Nephron (organoid): Measurements from ENCODE around the gene HOXB4.
"Not testable (repeated sequence)": the region's sequence is repeated elsewhere in the genome, so short reads cannot be mapped to it uniquely, and the experiment has no call there.

Source experiments
- H3K27ac Mint-ChIP-seq, 3 experiments: 2 replicates each; pipeline ENCODE4 v1.8.0; 2020; ENCODE audit warnings: mixed read lengths in 3 of 3, mild to moderate bottlenecking in 2 of 3, moderate library complexity in 1 of 3
- H3K27me3 Mint-ChIP-seq: 2 replicates; pipeline ENCODE4 v1.8.0; 2021; ENCODE audit warnings: low read depth, mild to moderate bottlenecking, moderate library complexity, mixed read lengths
- H3K36me3 Mint-ChIP-seq: 2 replicates; pipeline ENCODE4 v1.8.0; 2020; ENCODE audit warnings: low read depth, mixed read lengths
- H3K4me1 Mint-ChIP-seq: 2 replicates; pipeline ENCODE4 v1.8.0; 2020; ENCODE audit warnings: mixed read lengths
- H3K4me3 Mint-ChIP-seq, 3 experiments: 2 replicates each; pipeline ENCODE4 v1.8.0; 2020; ENCODE audit warnings: mild to moderate bottlenecking in 3 of 3, mixed read lengths in 3 of 3, moderate library complexity in 2 of 3
- H3K9me3 Mint-ChIP-seq: 2 replicates; pipeline ENCODE4 v1.8.0; 2020; ENCODE audit warnings: mixed read lengths
- TF ChIP-seq, protein P1 (sequence below), 3 experiments: fragments of 200-600 bp; sonication (generic); IDR thresholded peaks; one replicate each; pipeline ENCODE4 v1.5.0; 2021; ENCODE audit warnings: antibody characterized with exemption in 3 of 3; ENCODE audit not compliant: unreplicated experiment in 3 of 3

HOXB4 gene

DNA sequence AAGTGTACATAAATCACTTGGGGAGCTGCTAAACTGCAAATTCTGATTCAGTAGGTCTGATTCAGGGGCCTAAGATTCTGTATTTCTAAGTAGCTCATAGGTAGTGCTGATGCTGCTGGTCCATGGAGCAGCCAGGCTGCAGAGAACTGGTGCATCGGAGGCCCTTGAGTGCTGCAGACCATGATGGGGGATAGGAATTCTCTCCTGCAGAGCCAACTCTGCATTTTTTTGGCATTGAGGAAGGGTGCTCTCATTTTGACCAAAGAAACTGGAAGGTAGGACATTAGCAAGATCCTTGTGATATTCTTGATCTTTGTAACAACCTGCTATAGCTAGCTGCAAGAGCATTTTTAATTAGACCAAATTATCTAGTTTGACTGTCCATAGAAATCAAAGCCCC is 37.9 kb downstream of the HOXB4 start:
- Mint-ChIP-seq H3K9me3 (no peaks in the 10 kb centered on the region), H3K27me3 (peaks cover under 1% of the 10 kb centered on the region)

DNA sequence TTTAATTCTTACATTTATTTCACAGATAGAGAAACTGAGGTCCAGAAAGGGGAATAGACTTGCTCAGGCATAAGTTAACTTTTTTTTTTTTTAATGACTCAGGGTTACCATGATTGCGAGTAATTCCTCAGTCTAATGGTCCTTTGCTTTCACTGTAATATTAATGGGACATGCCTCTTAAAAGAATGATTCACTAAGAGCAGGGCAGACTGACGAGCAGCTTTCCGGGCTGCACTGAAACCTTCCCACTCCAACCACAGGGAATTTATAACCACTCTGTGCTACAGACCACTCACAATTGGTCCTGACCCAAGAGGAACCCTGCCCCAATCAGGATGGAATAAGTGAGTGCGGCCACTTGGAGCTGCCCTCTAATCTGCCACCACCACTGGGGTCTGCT is 39.0 kb downstream of the HOXB4 start:
- H3K9me3 Mint-ChIP-seq = no peaks in the 10 kb centered on the region
- peaks cover 7% of the 10 kb centered on the region for H3K27me3 Mint-ChIP-seq
- H3K27ac Mint-ChIP-seq = peak overlapping the region; percentile 84 to 99 (median 92)
- H3K4me1 Mint-ChIP-seq = peaks cover 41% of the 10 kb centered on the region
- TF ChIP-seq, protein P1, sequence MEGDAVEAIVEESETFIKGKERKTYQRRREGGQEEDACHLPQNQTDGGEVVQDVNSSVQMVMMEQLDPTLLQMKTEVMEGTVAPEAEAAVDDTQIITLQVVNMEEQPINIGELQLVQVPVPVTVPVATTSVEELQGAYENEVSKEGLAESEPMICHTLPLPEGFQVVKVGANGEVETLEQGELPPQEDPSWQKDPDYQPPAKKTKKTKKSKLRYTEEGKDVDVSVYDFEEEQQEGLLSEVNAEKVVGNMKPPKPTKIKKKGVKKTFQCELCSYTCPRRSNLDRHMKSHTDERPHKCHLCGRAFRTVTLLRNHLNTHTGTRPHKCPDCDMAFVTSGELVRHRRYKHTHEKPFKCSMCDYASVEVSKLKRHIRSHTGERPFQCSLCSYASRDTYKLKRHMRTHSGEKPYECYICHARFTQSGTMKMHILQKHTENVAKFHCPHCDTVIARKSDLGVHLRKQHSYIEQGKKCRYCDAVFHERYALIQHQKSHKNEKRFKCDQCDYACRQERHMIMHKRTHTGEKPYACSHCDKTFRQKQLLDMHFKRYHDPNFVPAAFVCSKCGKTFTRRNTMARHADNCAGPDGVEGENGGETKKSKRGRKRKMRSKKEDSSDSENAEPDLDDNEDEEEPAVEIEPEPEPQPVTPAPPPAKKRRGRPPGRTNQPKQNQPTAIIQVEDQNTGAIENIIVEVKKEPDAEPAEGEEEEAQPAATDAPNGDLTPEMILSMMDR (IDR thresholded peaks at IDR 0.05; ENCODE audit: unreplicated experiment in 3 of 3) = no peak
- H3K36me3 Mint-ChIP-seq = peaks cover 12% of the 10 kb centered on the region
- H3K4me3 Mint-ChIP-seq = peak overlapping the region; percentile 53 to 84 (median 79)

More for the DNA sequence above, 37.9 kb downstream of the HOXB4 start:
- TF ChIP-seq, protein P1 (IDR thresholded peaks at IDR 0.05; ENCODE audit: unreplicated experiment in 3 of 3) = no peak
- Mint-ChIP-seq H3K27ac (peak overlapping the region; percentile 91 to 99 (median 92)), H3K4me3 (peak overlapping the region; percentile 79 to 84 (median 83)), H3K4me1 (peaks cover 47% of the 10 kb centered on the region), H3K36me3 (peaks cover 13% of the 10 kb centered on the region)

DNA sequence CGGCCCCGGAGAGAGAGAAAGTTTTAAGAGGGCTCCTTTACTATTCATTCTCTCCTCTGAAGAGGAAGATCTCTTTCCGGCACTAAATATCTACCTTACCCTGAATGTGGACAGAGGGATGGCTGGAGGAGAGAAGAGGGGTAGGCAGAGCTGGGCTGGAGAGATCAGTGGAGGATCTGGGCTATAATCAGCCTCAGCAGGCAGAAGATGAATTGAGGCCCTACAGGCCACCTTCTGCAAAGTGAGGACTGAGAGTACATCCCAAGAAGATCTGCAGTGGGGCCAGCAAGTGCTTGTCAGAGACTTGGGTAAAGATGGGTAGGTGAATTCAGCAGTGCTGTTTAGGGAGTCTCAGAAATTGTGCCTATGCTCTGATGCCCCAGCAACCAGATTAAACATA is 40.8 kb downstream of the HOXB4 start:
- Mint-ChIP-seq H3K4me1 (peaks cover 52% of the 10 kb centered on the region), H3K36me3 (peaks cover 4% of the 10 kb centered on the region), H3K4me3 (peak overlapping the region in 1 of 3 experiments; percentile 20), H3K27me3 (peaks cover 14% of the 10 kb centered on the region), H3K9me3 (no peaks in the 10 kb centered on the region), H3K27ac (peak overlapping the region in 1 of 3 experiments; percentile 6)
- TF ChIP-seq, protein P1 (IDR thresholded peaks at IDR 0.05; ENCODE audit: unreplicated experiment in 3 of 3) = no peak

DNA sequence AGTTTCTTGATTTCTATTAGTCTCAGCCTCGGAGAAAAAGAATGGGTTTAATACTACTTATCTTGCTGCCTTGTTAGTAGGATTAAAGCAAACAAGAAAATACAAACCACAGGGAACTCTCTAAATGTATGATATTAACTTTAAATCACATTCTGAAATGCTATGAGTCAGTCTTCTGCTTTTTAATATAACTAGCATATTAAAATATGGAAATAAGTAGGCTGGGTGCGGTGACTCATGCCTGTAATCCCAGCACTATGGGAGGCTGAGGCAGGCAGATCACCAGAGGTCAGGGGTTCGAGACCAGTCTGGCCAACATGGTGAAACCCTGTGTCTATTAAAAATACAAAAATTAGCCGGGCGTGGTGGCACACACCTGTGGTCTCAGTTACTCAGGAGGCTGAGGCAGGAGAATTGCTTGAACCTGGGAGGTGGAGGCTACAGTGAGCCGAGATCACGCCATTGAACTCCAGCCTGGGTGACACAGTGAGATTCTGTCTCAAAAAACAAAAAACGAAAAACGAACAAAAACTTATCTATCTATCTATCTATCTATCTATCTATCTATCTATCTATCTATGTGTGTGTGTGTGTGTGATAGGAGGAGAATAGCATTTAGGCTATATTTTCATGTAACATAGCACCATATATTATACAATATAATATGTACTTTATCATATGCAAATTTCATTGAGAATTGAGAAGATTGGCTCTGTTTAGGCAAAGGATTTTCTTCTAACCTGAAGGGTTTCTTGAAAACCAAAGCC is 42.2 kb downstream of the HOXB4 start:
- peak overlapping the region in 1 of 3 experiments; percentile 46 for H3K27ac Mint-ChIP-seq
- not testable (repeated sequence) for H3K36me3 Mint-ChIP-seq, H3K4me3 Mint-ChIP-seq, H3K9me3 Mint-ChIP-seq
- H3K27me3 Mint-ChIP-seq = peaks cover 26% of the 10 kb centered on the region
- peaks cover 52% of the 10 kb centered on the region for H3K4me1 Mint-ChIP-seq

DNA sequence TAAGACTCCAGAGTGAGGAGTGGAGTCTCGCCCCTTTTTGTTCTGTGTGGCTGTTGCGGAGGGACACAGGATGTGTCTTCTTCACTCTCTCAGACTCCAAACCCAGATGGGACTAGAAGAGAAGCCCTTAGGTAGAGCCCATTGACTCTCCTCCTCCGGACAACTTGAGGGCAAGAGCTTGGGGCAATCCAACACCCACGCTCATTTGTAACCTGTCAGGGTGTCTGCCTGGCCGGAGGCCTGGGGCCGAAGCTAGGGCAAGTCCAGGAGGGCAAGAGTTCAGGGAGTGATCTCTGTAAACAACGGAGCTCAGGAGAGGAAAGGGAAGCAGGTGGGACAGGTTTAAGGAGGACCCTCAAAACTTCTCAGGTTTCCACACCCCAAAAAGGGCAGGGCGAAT is 45.9 kb downstream of the HOXB4 start:
- Mint-ChIP-seq H3K9me3 (no peaks in the 10 kb centered on the region), H3K27ac (peak overlapping the region in 1 of 3 experiments; percentile 87)

DNA sequence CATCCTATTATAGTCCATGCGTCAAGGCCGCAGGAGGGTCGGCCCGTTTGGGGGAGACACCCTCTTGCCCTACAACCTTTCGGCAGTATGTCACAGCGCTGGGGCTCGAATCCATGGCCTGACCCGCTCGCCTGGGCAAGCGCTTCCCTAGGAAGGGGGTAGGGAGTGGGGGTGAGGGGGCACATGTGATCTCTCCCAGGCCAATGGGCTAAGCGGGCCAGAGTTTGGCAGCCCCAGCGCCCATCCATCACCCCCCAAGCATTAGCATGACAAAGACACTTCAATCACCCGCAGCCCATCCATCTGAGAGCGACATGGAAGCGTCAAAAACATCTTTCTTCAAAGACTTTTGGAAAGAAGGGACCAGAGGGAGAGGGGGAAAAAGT is 47.3 kb downstream of the HOXB4 start, which contains the start of gene HOXB1:
Gene HOXB1 (minus strand): TSS at position 125 of the 386 bp plus-strand sequence. CDS start 107 bp downstream, at position 18.
- Mint-ChIP-seq H3K9me3 (no peaks in the 10 kb centered on the region), H3K4me3 (peak within 1 kb of the TSS; percentile 9 to 73 (median 49)), H3K4me1 (peaks cover 53% of the 10 kb centered on the region), H3K36me3 (no peaks in the 10 kb centered on the region), H3K27ac (peak within 1 kb of the TSS in 2 of 3 experiments; percentile 14 to 87), H3K27me3 (peaks cover 64% of the 10 kb centered on the region)
- TF ChIP-seq, protein P1 (IDR thresholded peaks at IDR 0.05; ENCODE audit: unreplicated experiment in 3 of 3) = no peak

More for the DNA sequence above, 45.9 kb downstream of the HOXB4 start:
- H3K4me1 Mint-ChIP-seq = peaks cover 50% of the 10 kb centered on the region
- H3K36me3 Mint-ChIP-seq = no peaks in the 10 kb centered on the region
- H3K27me3 Mint-ChIP-seq = peaks cover 55% of the 10 kb centered on the region
- TF ChIP-seq, protein P1 (IDR thresholded peaks at IDR 0.05; ENCODE audit: unreplicated experiment in 3 of 3) = no peak
- H3K4me3 Mint-ChIP-seq = no peak overlapping the region
